Keratinocyte (primary cell): ENCODE measurements around the gene RESP18. TPM values are rescaled to one million over a fixed set of nuclear protein-coding genes. Genes with fewer than 3 reads are reported as not detected.

Experiments used
- DNase-seq: peaks from one replicate; pipeline ENCODE4 v3.0.0-alpha.2; 2011; ENCODE audit warnings: low read depth, missing footprints, low spot score
- FAIRE-seq: peaks from 2 replicates; lab custom pipeline; 2011; peaks lifted over from hg19 to GRCh38; lab: Jason Lieb, UNC
- H2AFZ ChIP-seq: 2 replicates; pipeline ENCODE4 v1.6.0; 2012; ENCODE audit warnings: low read length, control low read depth, inconsistent platforms; ENCODE audit not compliant: control insufficient read depth
- H3K27ac ChIP-seq: 2 replicates; pipeline ENCODE4 v1.5.1; 2011; ENCODE audit warnings: low read length; ENCODE audit not compliant: control insufficient read depth, insufficient read depth
- H3K27me3 ChIP-seq: 3 replicates; pipeline ENCODE4 v1.6.0; 2011; ENCODE audit warnings: low read length; ENCODE audit not compliant: control insufficient read depth, insufficient read depth; ENCODE audit errors: extremely low read depth
- H3K36me3 ChIP-seq, 2 experiments: 2 replicates in 1 of 2; 3 replicates in 1 of 2; pipeline ENCODE4 v1.5.1; 2011; ENCODE audit warnings: low read length in 2 of 2, mild to moderate bottlenecking in 1 of 2; ENCODE audit not compliant: control insufficient read depth in 2 of 2, insufficient read depth in 2 of 2; ENCODE audit errors: extremely low read depth in 1 of 2
- H3K4me1 ChIP-seq: 3 replicates; pipeline ENCODE4 v1.5.1; 2011; ENCODE audit warnings: low read length; ENCODE audit not compliant: control insufficient read depth, insufficient read depth; ENCODE audit errors: extremely low read depth
- H3K4me2 ChIP-seq: 3 replicates; pipeline ENCODE4 v1.6.0; 2011; ENCODE audit warnings: low read depth, low read length; ENCODE audit not compliant: control insufficient read depth, insufficient read depth; ENCODE audit errors: extremely low read depth
- H3K4me3 ChIP-seq, 3 experiments: fragments of 200-600 bp in 1 of 3; sonication (generic) in 1 of 3; 2 replicates in 2 of 3; 3 replicates in 1 of 3; pipeline ENCODE4 v1.5.1; 2011 to 2016; ENCODE audit warnings: low read length in 3 of 3, mild to moderate bottlenecking in 3 of 3, control low read depth in 2 of 3, inconsistent platforms in 1 of 3, low read depth in 1 of 3, mixed read lengths in 1 of 3, mixed run types in 1 of 3, moderate library complexity in 1 of 3; ENCODE audit not compliant: control insufficient read depth in 2 of 3, insufficient read depth in 2 of 3; ENCODE audit errors: extremely low read depth in 1 of 3
- H3K79me2 ChIP-seq: 2 replicates; pipeline ENCODE4 v1.6.0; 2012; ENCODE audit warnings: low read length; ENCODE audit not compliant: control insufficient read depth, insufficient read depth
- H3K9ac ChIP-seq: 3 replicates; pipeline ENCODE4 v1.6.0; 2011; ENCODE audit warnings: low read length; ENCODE audit not compliant: control insufficient read depth, insufficient read depth; ENCODE audit errors: extremely low read depth
- H3K9me1 ChIP-seq: 3 replicates; pipeline ENCODE4 v1.6.0; 2011; ENCODE audit warnings: low read length; ENCODE audit not compliant: control insufficient read depth, insufficient read depth; ENCODE audit errors: extremely low read depth
- H3K9me3 ChIP-seq: 2 replicates; pipeline ENCODE4 v1.5.1; 2012; ENCODE audit warnings: low read depth, low read length; ENCODE audit not compliant: control insufficient read depth
- H4K20me1 ChIP-seq: 3 replicates; pipeline ENCODE4 v1.6.0; 2011; ENCODE audit warnings: low read length; ENCODE audit not compliant: control insufficient read depth, insufficient read depth; ENCODE audit errors: extremely low read depth
- EZH2 ChIP-seq: IDR thresholded peaks from one replicate; pipeline ENCODE4 v1.6.1; 2012; ENCODE audit warnings: inconsistent platforms, mild to moderate bottlenecking, low read length, moderate library complexity
- dilution Hi-C: fragments of 300-500 bp; cut with MboI; formaldehyde crosslinking; loops from one replicate; pipeline ENCODE4 v1.7.0; 2020; ENCODE audit warnings: low sequenced_read_pairs; ENCODE audit not compliant: extremely low pct_ligation_motif_present
- polyA plus RNA-seq, 5 experiments: library from polyadenylated mRNA; depleted of rRNA in 3 of 5; stranded (reverse) in 3 of 5; stranded (forward) in 1 of 5; unstranded in 1 of 5; fragments of >200 nt; gene quantifications; 1 replicate in 1 of 5; 2 replicates in 3 of 5; 3 replicates in 1 of 5; pipeline versions ENCODE4 v1.2.1 to v1.2.3, GENCODE V29; 2011 to 2012; ENCODE audit warnings: missing spikeins in 2 of 5, low read depth in 1 of 5, low replicate concordance in 1 of 5
- TF ChIP-seq, protein P1 (sequence below), 3 experiments: IDR thresholded peaks in 1 of 3; conservative IDR thresholded peaks in 1 of 3; optimal IDR thresholded peaks in 1 of 3; 2 replicates in 2 of 3; 3 replicates in 1 of 3; pipeline versions ENCODE3 to v1.5.1; 2011; ENCODE audit warnings: low read length in 3 of 3, mild to moderate bottlenecking in 3 of 3, moderate library complexity in 2 of 3, control low read depth in 1 of 3, inconsistent platforms in 1 of 3; ENCODE audit not compliant: insufficient read depth in 2 of 3; ENCODE audit errors: extremely low read depth in 1 of 3

Gene RESP18
- polyA plus RNA-seq, 1 donor (not counting 4 experiments of a cell fraction or from before 2014, with no cell fraction given) = not detected

DNA sequence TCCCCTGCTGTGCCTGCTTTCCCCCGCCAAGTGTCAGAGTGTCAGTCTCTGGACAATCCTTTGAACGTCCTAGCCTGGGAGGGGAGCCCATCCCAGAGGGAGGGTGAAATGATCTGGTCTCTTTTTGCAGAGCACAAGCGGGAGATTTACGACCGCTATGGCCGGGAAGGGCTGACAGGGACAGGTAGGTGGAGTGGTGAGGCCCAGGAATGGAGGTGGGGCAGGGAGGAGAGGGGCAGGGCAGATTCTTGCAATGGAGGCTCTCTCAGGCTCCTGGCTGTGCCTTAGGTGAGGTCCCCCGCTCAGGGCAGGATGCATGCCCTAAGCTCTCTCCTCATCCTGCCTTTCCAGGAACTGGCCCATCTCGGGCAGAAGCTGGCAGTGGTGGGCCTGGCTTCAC, 51.0 kb downstream of the RESP18 start:
- no peak for DNase-seq
- Histone ChIP-seq H3K9ac (no peak overlapping the region), H3K4me2 (no peak overlapping the region), H4K20me1 (no peaks in the 10 kb centered on the region), H3K4me1 (peaks cover 50% of the 10 kb centered on the region), H3K36me3 (peaks cover 23 to 27% of the 10 kb centered on the region in 2 experiments), H3K4me3 (no peak overlapping the region), H3K9me1 (no peaks in the 10 kb centered on the region), H3K9me3 (no peaks in the 10 kb centered on the region), H3K27ac (no peak overlapping the region), H3K79me2 (peaks cover 7% of the 10 kb centered on the region), H2AFZ (no peak overlapping the region), H3K27me3 (no peaks in the 10 kb centered on the region)
- FAIRE-seq = no peak
- dilution Hi-C loops = no loop called here
- no peak for TF ChIP-seq EZH2
- TF ChIP-seq, protein P1, sequence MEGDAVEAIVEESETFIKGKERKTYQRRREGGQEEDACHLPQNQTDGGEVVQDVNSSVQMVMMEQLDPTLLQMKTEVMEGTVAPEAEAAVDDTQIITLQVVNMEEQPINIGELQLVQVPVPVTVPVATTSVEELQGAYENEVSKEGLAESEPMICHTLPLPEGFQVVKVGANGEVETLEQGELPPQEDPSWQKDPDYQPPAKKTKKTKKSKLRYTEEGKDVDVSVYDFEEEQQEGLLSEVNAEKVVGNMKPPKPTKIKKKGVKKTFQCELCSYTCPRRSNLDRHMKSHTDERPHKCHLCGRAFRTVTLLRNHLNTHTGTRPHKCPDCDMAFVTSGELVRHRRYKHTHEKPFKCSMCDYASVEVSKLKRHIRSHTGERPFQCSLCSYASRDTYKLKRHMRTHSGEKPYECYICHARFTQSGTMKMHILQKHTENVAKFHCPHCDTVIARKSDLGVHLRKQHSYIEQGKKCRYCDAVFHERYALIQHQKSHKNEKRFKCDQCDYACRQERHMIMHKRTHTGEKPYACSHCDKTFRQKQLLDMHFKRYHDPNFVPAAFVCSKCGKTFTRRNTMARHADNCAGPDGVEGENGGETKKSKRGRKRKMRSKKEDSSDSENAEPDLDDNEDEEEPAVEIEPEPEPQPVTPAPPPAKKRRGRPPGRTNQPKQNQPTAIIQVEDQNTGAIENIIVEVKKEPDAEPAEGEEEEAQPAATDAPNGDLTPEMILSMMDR (optimal IDR thresholded peaks at IDR 0.05 in 1 of 3, IDR thresholded peaks at IDR 0.05 in 1 of 3, conservative IDR thresholded peaks at IDR 0.05 in 1 of 3; ENCODE audit: extremely low read depth in 1 of 3, insufficient read depth in 2 of 3, low read length in 3 of 3) = no peak

DNA sequence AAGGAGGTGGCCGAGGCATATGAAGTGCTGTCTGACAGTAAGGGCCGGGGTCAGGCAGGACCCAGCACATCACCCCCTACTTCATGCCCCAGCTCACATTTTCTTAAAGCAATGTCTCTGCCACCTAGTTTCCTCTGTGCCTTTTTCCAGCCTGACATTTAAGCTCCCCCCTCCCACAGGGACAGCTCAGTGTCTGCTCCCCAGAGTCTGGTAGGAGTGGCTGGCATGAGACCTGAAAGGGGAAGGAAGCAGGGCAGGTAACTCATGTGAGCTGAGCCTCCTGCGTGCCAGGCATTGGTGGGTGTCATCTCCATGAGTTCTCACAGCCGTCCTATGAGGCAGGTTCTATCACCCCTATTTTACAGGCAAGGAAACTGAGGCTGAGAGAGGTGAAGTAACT, 51.9 kb downstream of the RESP18 start:
- DNase-seq (no peak), FAIRE-seq (no peak)
- H3K4me2 ChIP-seq = no peak overlapping the region
- H3K9me3 ChIP-seq = no peaks in the 10 kb centered on the region
- H4K20me1 ChIP-seq = no peaks in the 10 kb centered on the region
- no peaks in the 10 kb centered on the region for H3K9me1 ChIP-seq
- no peak overlapping the region for H2AFZ ChIP-seq
- dilution Hi-C loops = no loop called here
- no peak overlapping the region for H3K4me3 ChIP-seq
- peaks cover 42% of the 10 kb centered on the region for H3K4me1 ChIP-seq
- H3K27me3 ChIP-seq = no peaks in the 10 kb centered on the region
- H3K36me3 ChIP-seq = peaks cover 23 to 27% of the 10 kb centered on the region in 2 experiments
- H3K79me2 ChIP-seq = peaks cover 7% of the 10 kb centered on the region
- TF ChIP-seq, protein P1 (optimal IDR thresholded peaks at IDR 0.05 in 1 of 3, IDR thresholded peaks at IDR 0.05 in 1 of 3, conservative IDR thresholded peaks at IDR 0.05 in 1 of 3; ENCODE audit: extremely low read depth in 1 of 3, insufficient read depth in 2 of 3, low read length in 3 of 3) = no peak
- no peak for TF ChIP-seq EZH2
- no peak overlapping the region for H3K27ac ChIP-seq
- H3K9ac ChIP-seq = no peak overlapping the region
